SW 1271 (cell line): ENCODE measurements around the gene ERBB2.
"Not testable (repeated sequence)": the region's sequence is repeated elsewhere in the genome, so short reads cannot be mapped to it uniquely, and the experiment has no call there.

ENCODE experiments used
- DNase-seq, 2 experiments: peaks; one replicate each; lab custom pipeline; 2025; lab: John Stamatoyannopoulos, UW

ERBB2 gene

GRCh38 chr17:39678340-39679116, 21.3 kb upstream of the ERBB2 start:
- DNase-seq, result no peak

GRCh38 chr17:39679521-39680192, 20.2 kb upstream of the ERBB2 start:
- no peak for DNase-seq

- DNase-seq, result no peak
Measured at GRCh38 chr17:39683295-39683939, 16.4 kb upstream of the ERBB2 start.

GRCh38 chr17:39684369-39685192, 15.3 kb upstream of the ERBB2 start:
- no peak for DNase-seq

GRCh38 chr17:39687101-39687545, 12.7 kb upstream of the ERBB2 start:
- no peak for DNase-seq

- DNase-seq, result no peak
Measured at GRCh38 chr17:39687546-39688474, 12.1 kb upstream of the ERBB2 start, which contains the start of gene PGAP3. Gene PGAP3, minus strand, starts transcription at chr17:39688057. Its CDS starts 43 bp downstream, at chr17:39688014.

GRCh38 chr17:39688475-39688835, 11.4 kb upstream of the ERBB2 start:
- DNase-seq, result no peak

- no peak for DNase-seq
Measured at GRCh38 chr17:39688945-39689344, 10.9 kb upstream of the ERBB2 start.

- no peak for DNase-seq
Measured at GRCh38 chr17:39694593-39694992, 5.3 kb upstream of the ERBB2 start.

- DNase-seq, result no peak
Measured at GRCh38 chr17:39695089-39695474, 4.8 kb upstream of the ERBB2 start.

GRCh38 chr17:39696731-39697130, 3.1 kb upstream of the ERBB2 start:
- no peak for DNase-seq

GRCh38 chr17:39697961-39698360, 1.9 kb upstream of the ERBB2 start:
- no peak for DNase-seq

- not testable (repeated sequence) for DNase-seq
Measured at GRCh38 chr17:39699157-39699817, 577 bp upstream of the ERBB2 start.

- no peak for DNase-seq
Measured at GRCh38 chr17:39700148-39700987, 504 bp downstream of the ERBB2 start.

GRCh38 chr17:39701012-39701783, 1.3 kb downstream of the ERBB2 start:
- DNase-seq, result no peak

GRCh38 chr17:39701784-39702422, 2.0 kb downstream of the ERBB2 start:
- DNase-seq, result no peak

GRCh38 chr17:39702901-39703893, 3.3 kb downstream of the ERBB2 start:
- DNase-seq, result no peak
